HuH-7 (cell line): ENCODE results near the gene ZDHHC7.
"Not testable (repeated sequence)": the region's sequence is repeated elsewhere in the genome, so short reads cannot be mapped to it uniquely, and the experiment has no call there.

ENCODE experiments used
- DNase-seq: peaks from one replicate; pipeline ENCODE4 v3.0.0; 2011; ENCODE audit warnings: low spot score

Gene ZDHHC7

GRCh38 chr16:84938616-84939015, 72.7 kb downstream of the ZDHHC7 start:
- not testable (repeated sequence) for DNase-seq

DNA sequence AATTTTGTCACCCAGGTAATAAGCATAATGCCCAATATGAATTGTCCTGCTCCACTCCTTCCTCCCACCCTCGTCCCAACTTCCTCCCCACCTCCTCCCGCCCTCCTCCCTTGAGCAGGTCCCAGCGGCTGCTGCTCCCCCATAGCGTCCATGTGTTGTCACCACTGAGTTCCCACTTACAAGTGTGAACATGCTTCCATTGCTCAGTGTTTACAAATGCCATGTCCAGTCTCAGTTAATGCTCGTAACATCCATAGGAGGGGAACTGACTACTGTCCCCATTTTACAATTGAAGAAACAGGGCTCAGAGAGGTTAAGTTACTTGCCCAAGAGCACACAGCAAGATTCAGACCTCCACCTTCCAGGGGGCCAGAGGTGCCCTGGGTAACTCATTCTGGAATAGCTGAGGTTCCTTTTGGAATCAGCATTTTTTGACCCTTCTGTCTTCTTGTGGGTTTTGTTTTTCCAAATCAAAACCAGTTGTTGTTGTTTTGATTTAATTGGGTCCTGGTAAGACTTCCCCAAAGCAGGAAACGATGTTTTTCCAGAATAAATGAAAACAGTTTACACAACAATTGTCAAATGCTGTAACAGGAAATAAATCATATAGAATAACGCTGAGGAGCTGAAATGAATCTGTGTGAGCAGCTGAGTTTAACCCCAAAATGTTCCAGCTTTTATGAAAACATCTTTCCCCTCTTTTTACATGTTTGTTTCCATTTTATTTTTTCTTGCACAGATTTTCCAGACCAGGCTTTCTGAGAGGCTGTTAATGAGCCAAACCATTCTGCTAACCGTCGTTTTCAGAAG, 73.9 kb downstream of the ZDHHC7 start:
- DNase-seq = no peak

DNA sequence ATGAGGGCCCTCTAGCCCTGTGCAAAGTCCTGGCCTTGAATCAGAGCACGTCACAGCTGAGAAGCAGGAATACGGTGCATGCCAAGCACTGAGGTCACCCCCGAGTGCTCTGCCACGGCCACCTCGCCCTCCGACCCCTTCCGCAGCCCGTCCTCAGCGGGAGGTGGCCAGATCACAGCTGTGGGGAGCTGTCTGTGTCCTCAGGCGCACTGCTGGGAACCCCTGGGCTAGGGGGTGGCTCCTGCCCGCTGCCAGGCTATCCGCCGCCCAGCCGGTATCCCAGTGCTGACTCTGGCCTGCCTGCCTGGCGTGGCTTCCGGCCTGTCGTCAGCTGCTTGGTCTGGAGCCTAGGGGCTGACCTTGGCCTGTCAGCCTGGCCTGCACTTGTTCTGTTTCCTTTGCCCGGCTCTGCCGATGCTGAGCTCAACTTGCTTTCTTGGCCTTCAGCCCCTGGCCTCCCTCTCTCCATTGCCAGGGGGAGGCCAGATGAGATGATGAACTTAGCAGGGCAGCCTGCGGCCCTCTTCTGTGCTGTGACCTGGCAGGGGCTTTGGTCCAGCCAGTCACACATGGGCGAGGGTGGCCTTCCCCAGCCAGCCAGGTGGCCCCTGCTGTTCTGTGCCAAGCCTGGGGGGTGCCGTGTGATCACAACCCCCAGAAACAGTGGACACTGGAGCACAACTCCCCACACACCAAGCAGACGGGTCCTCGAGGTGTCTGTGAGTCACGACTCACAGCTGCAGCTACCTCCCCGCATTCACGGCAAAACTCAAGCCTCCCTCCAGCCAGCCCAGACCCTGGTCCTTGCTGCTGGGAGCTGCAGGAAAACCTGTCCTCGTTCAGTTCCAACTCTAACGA, 77.3 kb downstream of the ZDHHC7 start:
- no peak for DNase-seq

DNA sequence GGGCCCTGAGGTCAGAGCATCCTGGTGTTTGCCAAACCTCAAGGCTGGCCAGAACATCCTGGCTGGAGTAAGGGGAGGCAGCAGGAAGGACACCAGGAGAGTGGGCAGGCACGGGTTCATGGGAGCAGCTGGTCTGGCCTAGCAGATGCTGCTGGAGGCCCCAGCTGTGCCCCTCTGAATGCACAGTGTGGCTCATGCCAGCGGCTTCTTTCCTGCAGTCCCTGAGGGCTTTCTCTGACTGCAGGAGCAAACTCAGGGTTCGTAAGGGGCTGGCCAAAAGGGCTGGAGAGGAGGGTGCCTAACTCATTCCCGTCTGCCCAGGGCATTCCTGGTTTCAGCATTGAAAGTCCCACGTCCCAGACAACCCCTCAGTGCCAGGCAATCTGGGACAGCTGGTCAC, 78.7 kb downstream of the ZDHHC7 start:
- no peak for DNase-seq

- DNase-seq = no peak
Observed at GRCh38 chr16:84931506-84931905, 79.8 kb downstream of the ZDHHC7 start.

- DNase-seq = no peak
Observed at GRCh38 chr16:84931107-84931494, 80.2 kb downstream of the ZDHHC7 start.

GRCh38 chr16:84930298-84931106, 80.8 kb downstream of the ZDHHC7 start:
- no peak for DNase-seq

DNA sequence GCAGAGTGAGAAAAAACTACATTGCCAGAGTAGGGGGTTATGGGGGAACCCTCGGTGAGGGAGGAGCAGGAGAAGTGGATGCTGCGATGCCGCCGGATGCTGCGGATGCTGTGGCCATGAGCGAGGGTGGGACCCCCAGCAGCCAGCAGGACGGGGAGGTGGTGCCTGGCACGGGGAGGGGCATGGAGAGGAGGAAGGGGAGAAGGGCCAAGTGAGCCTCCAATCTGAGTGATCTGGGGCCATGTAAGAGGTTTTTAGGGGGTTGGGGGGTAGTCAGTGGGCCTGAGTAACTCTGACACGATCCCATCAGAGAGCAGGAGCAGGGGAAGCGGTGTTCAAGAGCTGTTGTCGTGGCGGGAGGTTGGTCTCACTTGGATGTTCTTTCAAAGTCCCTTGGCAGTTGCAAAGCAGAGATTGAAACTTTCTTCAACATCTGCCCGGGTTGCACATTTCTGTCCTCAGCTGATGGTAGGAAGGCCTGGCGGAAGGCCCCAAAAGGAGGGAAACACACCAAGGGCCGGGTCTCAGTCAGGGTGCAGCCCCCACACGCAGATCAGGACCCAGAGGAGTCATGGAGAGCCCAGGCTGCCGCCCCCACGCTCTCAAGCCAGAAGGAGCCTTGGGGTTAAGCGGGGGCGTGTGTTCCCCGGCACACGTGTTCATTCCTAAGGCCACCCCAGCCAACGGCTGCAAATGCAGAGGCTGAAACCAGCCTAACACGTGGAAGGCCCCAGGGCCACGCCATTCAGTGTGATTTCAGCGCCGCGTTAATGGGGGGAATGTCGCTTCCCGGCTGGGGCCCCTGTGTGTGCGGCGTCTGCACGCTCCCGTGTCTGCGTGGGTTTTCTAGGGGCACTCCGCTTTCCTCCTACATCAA, 81.7 kb downstream of the ZDHHC7 start:
- DNase-seq = no peak

DNA sequence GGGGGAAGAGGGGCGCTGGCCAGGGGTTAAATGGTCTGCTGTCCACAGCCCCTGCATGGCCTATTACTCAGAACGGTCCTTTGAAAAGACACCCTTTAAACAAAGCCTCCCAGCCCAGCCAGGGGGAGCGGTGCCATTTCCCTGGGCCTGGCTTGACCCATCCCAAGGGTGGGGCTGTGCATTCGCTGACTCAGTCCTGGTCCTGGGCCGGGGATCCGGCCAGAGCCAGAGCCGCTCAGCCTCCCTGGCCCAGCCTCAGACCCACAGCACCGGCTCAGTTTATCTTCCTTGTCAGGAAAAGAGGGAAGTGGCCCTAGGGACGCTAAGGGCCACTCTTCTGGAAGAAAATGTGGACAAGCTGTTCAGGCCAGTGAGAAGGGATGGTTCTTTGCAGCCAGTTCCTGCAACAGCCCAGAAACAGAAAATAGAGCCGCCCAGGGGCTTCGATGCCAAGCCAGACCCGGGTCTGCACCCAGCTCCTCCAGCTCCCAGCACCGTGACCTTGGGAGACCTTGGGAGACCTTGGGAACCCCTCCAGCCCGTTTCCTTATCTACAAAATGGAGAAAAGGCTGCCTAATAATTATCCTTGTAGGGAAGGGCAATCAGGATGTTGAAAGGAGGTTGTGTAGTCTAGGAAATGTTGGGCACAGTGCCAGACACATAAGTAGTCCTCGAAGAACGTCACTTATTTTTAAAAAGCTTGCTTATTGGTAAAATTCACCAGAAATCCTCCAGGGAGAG, 82.5 kb downstream of the ZDHHC7 start:
- no peak for DNase-seq

DNA sequence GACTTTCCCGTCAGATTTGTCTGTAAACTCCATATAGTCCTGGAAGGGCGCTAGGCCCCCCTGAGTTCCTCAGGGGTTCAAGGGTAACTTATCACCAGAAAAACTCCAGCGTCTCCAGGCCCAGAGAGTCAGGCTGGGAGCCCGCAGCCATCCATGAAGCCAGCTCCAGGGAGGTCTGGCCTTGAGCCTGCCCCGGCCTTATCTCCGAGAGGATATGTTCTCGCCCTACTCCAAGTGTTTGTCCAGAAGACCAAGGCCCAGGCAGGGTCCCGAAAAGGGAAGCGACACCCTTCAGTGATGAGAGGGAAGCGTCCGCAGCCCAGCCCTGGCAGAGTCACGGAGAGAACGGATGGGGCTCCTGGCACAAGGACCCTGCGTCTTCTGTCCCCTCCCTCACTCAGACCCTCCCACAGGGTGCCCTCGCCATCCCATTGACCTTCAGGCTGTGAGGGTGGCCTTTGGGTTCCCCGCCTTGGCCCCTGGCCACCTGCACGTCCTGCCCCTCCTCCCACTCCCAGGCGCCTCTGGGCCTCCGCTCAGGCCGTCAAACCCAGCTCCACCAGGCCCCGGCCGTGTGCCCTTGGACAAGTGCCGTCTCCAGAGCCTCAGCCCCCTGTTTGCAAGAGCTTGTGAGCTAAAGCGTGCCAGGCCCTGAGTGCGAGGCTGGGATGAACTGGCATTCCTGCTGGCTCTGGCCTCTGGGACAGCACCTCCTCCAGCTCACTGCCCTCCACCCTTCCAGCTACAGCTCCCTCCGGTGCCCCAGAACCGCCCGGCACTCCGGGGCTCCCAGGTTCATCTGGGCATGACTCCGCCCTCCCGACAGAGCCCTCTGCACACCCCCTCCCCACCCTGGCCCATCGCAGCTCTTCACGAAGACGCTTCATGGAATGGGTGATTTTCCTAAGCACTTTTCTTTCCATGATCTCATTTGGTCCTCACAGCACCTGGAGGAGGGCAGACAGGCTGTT, 83.4 kb downstream of the ZDHHC7 start:
- DNase-seq = no peak

DNA sequence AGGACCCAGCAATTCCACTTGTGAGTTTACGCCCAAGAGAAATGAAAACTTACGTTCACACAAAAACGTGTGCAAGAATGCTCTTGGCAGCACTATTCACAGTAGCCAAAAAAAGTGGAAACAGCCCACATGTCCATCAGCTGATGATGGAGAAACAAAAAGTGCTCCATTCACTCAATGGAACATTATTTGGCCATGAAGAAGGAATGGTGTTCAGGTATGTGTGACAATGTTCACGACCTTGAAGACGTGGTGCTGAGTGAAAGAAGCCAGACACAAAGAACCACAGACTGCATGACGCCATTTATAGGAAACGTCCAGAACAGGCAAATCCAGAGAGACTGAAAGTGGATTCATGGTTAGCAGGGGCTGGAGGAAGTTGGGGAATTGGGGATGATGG, 84.9 kb downstream of the ZDHHC7 start:
- DNase-seq = no peak

GRCh38 chr16:84925773-84926372, 85.5 kb downstream of the ZDHHC7 start:
- no peak for DNase-seq

DNA sequence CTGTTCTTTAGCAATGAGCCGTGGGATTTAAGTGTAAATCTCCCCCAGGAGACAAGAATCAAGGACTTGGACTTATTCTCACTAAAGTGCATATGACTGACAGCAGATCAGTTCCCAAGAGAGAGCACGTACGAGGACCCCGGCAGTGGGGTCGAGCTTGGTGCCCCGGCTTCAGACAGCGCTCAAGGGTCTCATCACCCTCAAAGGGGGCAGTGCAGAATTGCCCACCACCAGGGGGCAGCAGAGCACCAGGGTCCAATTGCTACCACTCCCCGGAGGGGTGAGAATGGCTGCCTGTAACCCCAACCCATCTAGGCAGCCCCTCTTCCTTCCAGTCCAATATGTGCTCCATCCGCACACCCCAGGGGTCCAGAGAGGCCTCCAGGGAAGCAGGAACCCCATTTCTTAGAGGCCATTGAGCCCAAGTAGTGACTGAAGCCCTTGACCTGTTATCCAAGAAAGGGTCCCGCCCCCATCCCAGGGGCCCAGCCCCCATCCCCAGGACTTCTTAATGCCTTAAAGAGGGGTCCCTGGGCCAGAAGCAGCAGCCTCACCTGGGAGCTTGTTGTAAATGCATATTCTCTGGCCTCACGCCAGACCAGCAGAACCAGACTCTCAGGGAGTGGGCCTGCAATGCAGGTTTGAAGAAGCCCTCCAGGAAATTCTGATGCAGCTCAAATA, 86.1 kb downstream of the ZDHHC7 start:
- DNase-seq = peak; percentile 85

- no peak for DNase-seq
Observed at GRCh38 chr16:84924331-84925091, 86.8 kb downstream of the ZDHHC7 start.
